ENCODE data around the gene CCBE1. TPM values are rescaled to one million over a fixed set of nuclear protein-coding genes. Genes with fewer than 3 reads are reported as not detected.

CCBE1 gene
- total and polyA plus RNA-seq, 7 donors = 0.01 to 0.77 (median 0.14) TPM; not detected in 1

GRCh38 chr18:59500765-59501164 is 196.5 kb downstream of the CCBE1 start:
- ATAC-seq (no peak), DNase-seq (no peak)
- intact Hi-C loops (cut with DNase I) = no loop called here
- Histone ChIP-seq H3K27ac (no peak overlapping the region), H3K27me3 (ENCODE audit: insufficient read depth in 3 of 3, low read length in 2 of 3) (no peaks in the 10 kb centered on the region), H3K4me1 (no peaks in the 10 kb centered on the region), H3K36me3 (ENCODE audit: insufficient read depth in 1 of 2, low read depth in 1 of 2) (no peaks in the 10 kb centered on the region), H3K4me3 (no peak overlapping the region), H3K9me3 (no peaks in the 10 kb centered on the region)
- TF ChIP-seq CTCF (IDR thresholded peaks at IDR 0.05) = no peak

GRCh38 chr18:59498506-59499086 is 198.6 kb downstream of the CCBE1 start:
- ATAC-seq (no peak), DNase-seq (no peak)
- no peaks in the 10 kb centered on the region for H3K4me1 ChIP-seq
- no peak overlapping the region for H3K27ac ChIP-seq
- no peaks in the 10 kb centered on the region for H3K9me3 ChIP-seq
- H3K36me3 ChIP-seq (ENCODE audit: insufficient read depth in 1 of 2, low read depth in 1 of 2) = no peaks in the 10 kb centered on the region
- WGBS, 3 donors = 57 to 59% (median 58%) methylated on average over 4 of the region's 4 CpGs
- H3K4me3 ChIP-seq = no peak overlapping the region
- no peak for TF ChIP-seq CTCF (IDR thresholded peaks at IDR 0.05)
- intact Hi-C loops (cut with DNase I) = no loop called here
- H3K27me3 ChIP-seq (ENCODE audit: insufficient read depth in 3 of 3, low read length in 2 of 3) = no peaks in the 10 kb centered on the region

GRCh38 chr18:59492756-59493421 is 204.3 kb downstream of the CCBE1 start:
- Histone ChIP-seq H3K27me3 (ENCODE audit: insufficient read depth in 3 of 3, low read length in 2 of 3) (no peaks in the 10 kb centered on the region), H3K27ac (no peak overlapping the region), H3K36me3 (ENCODE audit: insufficient read depth in 1 of 2, low read depth in 1 of 2) (no peaks in the 10 kb centered on the region), H3K4me3 (no peak overlapping the region), H3K9me3 (no peaks in the 10 kb centered on the region), H3K4me1 (no peaks in the 10 kb centered on the region)
- WGBS, 3 donors = 75 to 85% (median 78%) methylated on average over 4 of the region's 4 CpGs
- ATAC-seq (no peak), DNase-seq (no peak)
- intact Hi-C loops (cut with DNase I) = no loop called here
- TF ChIP-seq CTCF (IDR thresholded peaks at IDR 0.05) = no peak

GRCh38 chr18:59488899-59489298 is 208.3 kb downstream of the CCBE1 start:
- 77 to 90% (median 78%) methylated on average over 2 of the region's 2 CpGs for WGBS, 3 donors
- DNase-seq (no peak), ATAC-seq (no peak)
- no peak for TF ChIP-seq CTCF (IDR thresholded peaks at IDR 0.05)
- no peak overlapping the region for H3K27ac ChIP-seq
- no peaks in the 10 kb centered on the region for H3K36me3 ChIP-seq (ENCODE audit: insufficient read depth in 1 of 2, low read depth in 1 of 2)
- no peak overlapping the region for H3K4me3 ChIP-seq
- H3K4me1 ChIP-seq = no peaks in the 10 kb centered on the region
- intact Hi-C loops (cut with DNase I) = no loop called here
- no peaks in the 10 kb centered on the region for H3K27me3 ChIP-seq (ENCODE audit: insufficient read depth in 3 of 3, low read length in 2 of 3)
- no peaks in the 10 kb centered on the region for H3K9me3 ChIP-seq

GRCh38 chr18:59485382-59485781 is 211.8 kb downstream of the CCBE1 start:
- no peaks in the 10 kb centered on the region for H3K36me3 ChIP-seq (ENCODE audit: insufficient read depth in 1 of 2, low read depth in 1 of 2)
- DNase-seq (no peak), ATAC-seq (no peak)
- no peak for TF ChIP-seq CTCF (IDR thresholded peaks at IDR 0.05)
- WGBS, 3 donors = 66 to 89% (median 87%) methylated on average over 5 of the region's 5 CpGs
- no peak overlapping the region for H3K27ac ChIP-seq
- H3K4me1 ChIP-seq = no peaks in the 10 kb centered on the region
- no peaks in the 10 kb centered on the region for H3K9me3 ChIP-seq
- no peak overlapping the region for H3K4me3 ChIP-seq
- H3K27me3 ChIP-seq (ENCODE audit: insufficient read depth in 3 of 3, low read length in 2 of 3) = no peaks in the 10 kb centered on the region
- intact Hi-C loops (cut with DNase I) = no loop called here

Measured in psoas muscle (tissue), 8 donors.